Activated T-cell treated with anti-CD3 and anti-CD28 coated beads for 48 hours (primary cell): ENCODE data around the gene GPR35.
"Not testable (repeated sequence)": the region's sequence is repeated elsewhere in the genome, so short reads cannot be mapped to it uniquely, and the experiment has no call there.

Source experiments
- DNase-seq: peaks from one replicate; pipeline ENCODE4 v3.0.0-alpha.2; 2020; ENCODE audit warnings: low read depth

GPR35 gene

DNA sequence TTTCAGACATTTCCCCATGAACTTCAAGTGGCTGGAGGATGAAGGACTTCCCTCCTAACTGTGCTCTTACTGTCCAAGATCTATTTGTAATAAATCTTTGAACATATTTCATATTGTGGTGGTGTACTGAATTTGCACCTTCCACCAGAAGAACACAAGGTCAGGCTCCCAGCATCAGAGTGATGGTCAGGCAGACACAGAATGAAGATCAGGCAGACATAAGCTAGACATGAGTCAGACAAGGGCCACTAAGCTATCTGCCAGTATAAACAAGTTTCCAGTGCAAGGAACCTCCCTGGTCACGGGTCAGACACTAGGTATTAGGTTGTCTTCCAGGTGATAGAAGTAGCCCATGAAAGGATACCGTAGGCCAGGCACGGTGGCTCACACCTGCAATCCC, 37.4 kb downstream of the GPR35 start:
- DNase-seq, result no peak

DNA sequence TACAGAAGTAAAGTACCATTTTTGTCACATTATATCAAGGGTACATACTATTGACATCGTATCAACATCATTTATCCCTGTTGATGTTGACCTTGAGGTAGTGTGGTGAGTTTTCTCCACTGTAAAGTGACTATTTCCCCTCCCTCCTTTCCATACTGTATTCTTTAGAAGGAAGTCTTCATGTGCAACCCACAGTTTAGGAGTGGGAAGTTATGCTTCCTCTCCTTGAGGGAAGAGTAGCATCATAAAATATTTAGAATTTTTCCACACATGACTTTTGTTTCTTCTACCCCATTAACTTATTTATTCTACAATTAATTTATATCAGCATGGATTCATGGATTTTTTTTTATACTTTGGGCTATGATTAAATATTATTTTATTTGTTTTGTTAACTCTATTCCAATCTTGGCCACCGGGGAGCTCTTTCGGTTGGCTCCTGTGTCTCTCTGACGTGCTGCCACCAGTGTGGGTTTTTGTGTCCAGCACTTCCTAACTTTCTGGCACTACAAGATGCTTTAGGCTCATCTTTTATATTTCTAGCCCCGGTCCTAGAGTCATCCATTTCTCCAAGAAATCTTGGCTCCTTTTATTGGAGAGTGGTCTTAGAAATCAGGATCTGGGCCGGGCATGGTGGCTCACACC, 38.4 kb downstream of the GPR35 start:
- DNase-seq, result no peak

DNA sequence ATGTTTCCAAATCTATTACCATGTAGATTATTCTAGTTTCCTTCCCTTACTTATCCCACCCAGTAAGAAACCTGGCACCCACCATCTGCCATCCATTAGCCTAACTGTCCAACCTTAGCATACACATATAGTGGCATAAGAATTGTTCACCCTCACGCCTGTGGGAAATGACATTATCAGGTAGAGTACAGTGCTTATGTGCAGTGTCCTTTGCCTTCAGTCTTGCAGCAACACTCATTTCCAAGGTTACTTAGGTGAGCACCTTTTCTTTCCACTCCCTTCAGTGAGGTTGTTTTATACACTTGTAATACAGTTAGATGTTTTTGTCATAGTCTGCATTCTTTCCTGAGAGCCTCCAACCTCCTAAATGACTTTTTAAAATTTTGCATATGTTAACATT, 39.3 kb downstream of the GPR35 start:
- DNase-seq, result no peak

DNA sequence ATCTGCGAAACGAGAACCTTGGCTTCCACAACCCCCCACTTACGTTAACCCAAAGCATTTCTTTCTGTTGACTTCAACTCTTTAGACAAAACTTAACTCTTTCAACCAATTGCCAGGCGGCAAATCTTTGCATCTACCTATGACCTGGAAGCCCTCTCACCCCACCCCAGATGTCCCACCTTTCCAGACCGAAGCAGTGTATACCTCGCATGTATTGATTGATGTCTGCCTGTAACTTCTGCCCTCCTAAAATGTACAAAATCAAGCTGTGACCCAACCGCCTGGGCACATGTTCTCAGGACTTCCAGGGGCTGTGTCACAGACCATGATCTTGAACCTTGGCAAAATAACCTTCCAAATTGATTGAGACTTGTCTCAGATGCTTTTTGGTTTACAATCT, 45.1 kb downstream of the GPR35 start:
- no peak for DNase-seq

DNA sequence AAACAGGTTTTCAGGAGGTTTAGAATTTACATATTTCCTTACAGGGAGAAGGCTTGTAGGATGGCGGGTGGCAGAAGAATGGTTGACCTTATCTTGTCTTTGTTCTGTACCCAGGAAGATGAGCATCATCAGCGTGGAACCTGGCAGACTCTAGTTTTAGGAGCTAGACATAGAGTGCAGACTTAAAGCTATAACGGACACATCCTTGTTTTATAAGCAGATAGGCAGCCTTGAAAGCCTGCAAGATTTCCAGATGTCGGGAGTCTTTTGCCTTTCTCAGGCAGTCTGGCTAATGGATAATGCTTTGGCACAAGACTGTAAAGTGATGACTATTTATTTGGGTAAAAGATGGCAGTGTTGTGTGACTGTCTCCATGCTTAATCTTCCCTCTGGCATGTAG, 45.7 kb downstream of the GPR35 start:
- no peak for DNase-seq

DNA sequence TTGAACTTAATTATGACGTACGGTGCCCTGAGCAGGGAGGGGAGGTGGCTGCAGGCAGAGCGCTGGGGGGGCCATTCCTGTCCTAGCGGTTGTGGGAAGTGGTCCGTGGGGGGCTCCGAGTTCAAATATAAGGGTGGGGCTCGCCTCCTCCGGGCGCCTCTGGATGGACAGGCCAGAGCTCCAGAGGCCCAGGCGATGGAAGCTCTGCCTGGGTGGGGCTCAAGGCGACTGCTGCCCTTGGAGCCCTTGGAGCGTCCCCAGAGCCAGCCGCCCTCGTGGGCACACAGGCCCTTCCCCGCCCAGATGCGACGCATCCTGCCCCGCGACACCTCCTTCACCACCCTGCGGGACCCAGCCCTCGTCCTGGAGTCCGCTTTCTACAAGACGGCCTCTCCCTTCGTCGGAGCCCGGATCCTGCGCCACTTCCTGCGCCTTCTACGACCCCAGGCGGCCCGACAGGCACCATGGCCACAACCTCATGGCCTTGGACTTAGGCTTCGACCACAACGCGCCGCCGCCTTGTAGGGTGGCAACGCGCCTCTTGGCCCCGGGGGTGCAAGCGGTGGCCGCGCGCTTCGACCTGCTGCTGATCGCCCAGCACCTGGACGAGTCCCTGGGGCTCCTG, 46.9 kb downstream of the GPR35 start:
- DNase-seq, result no peak

DNA sequence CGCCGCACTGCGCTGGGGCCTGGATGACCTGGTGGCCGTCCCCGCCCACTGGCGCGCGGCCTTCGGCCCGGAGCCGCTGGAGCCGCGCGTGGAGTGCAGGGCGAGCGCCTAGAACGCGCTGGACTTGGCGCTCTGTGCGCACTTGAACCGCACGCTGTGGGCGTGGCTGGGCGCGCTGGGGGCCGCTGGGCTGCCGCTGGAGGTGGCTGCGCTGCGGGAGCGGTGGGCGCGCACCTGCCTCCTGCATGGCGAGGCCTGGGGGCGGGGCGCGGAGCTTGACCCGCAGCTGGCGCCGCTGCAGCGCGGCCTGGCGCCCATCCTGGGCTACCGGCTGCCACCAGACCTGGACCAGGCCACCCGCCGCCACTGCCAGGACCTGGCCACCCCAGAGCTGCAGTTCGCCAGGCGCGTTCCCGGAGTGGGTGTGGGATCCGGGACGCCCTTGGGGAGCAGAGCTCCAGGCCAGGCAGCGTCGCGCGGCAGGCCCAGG, 47.5 kb downstream of the GPR35 start:
- DNase-seq, result no peak

DNA sequence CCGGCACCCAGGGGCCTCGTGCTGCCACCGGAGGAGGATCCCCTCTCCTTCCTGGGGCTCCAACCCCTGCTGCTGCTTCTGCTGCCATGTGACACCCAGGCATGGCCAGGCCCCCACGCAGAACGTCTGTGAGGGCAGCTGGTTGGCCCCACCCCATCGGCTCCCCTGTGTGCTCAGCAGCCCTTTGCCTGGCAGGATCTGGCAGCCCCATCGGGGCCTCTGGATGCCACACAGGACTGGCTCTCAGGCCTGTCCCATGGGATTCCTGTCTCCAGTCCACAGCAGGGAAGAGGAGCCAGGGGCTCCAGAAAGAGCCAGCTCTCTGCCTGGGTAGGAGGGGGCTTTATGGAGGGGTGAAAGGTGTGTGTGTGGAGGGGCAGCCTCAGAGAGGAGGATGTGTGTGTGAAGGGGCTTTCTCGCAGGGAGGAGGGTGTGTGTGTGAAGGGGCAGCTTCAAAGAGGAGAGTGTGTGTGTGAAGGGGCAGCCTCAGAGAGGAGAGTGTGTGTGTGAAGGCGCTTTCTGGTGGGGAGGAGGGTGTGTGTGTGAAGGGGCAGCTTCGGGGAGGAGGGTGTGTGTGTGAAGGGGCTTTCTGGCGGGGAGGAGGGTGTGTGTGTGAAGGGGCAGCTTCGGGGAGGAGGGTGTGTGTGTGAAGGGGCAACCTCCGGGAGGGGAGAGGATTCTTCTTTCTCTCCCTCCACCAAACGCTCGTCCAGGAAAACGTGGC, 49.3 kb downstream of the GPR35 start:
- DNase-seq, result not testable (repeated sequence)

DNA sequence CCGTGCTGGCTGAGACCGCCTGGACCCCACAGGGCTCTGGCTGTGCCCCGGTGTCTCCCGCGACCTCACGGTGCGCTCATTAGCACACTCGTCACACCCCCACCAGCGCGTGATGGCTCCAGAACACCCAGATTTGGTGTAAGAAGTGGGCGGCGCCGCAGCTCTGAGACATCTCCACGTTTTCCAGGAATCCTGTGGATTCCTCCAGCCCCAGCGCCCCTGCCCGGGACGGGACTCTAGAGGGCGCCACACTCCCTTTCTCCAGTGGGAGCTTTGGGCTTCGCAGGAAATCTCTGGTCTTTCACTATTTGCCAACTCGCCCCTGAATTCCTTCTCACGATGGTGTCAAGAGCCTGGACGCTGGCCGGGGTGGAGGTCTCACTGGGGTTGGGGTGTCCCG, 50.1 kb downstream of the GPR35 start:
- DNase-seq, result not testable (repeated sequence)

DNA sequence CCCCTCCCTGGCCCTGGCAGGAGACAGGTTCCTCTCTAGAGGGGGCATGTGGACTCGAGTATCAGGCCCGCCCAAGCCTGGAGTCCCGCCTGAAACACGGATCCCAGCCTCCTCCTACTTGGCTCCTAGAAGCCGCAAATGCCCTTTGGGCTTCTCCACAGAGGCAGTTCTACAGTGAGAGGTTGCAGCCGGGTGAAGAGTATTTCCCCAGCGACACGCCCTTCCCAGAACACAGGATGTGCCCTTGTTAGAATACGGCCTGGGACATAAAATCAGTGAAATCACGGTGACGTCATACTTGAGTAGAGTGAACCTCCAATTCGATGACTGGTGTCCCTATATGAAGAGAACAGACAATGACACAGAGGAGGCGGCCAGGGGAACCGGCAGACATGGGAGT, 52.8 kb downstream of the GPR35 start:
- DNase-seq, result not testable (repeated sequence)

DNA sequence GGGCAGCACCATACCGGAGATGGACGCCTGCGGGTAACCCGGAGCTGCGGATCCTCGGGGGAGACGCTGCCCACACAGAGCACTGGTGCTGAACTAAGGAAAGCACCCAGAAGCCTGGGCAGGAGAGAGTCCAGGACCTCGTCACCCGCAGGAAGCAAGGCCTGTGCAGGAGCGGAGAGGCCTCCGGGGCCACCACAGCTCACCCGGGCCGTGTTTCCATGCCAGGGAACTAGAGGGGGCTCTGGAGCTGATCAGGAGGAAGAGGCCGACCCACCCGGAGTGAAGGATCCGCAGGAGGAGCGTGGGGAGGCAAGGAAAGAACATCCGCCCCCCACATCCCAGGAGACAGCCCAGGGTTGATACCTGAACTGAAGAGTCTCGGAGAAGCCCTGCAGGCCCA, 53.6 kb downstream of the GPR35 start:
- not testable (repeated sequence) for DNase-seq

DNA sequence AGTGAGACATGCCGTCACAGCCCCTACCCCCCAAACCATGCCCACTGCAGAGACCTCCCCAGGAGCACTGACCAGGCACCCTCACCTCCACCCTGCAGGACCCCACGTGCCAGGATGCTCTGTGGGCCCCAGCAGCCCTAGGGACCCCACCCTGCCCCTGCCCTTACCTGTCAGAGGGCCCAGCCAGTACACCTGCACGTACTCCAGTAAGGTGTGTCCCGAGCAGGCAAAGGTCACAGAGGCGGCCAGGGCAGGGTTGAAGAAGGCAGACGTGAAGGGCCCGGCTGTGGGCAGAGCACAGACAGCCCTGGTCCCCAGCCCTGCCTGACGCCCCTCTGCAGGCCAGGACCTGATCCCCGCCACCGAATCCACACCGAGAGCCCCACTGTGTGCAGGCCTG, 54.9 kb downstream of the GPR35 start:
- not testable (repeated sequence) for DNase-seq
